Activated naive CD4-positive, alpha-beta T cell treated with anti-CD3 and anti-CD28 coated beads, Interleukin-2, amount 10 ng/mL, durations not matched to agents 5 hours and 36 hours (primary cell): Measurements from ENCODE around the gene ALDOA. TPM values are rescaled to one million over a fixed set of nuclear protein-coding genes. Genes with fewer than 3 reads are reported as not detected.

Experiments used
- total RNA-seq, 2 experiments: library from RNA; stranded (reverse); gene quantifications; one replicate each; pipeline ENCODE4 v1.2.3, GENCODE V29; 2021

Gene ALDOA
- total RNA-seq: 1,000 to 10,000 TPM; 1,254 to 1,292 TPM

DNA sequence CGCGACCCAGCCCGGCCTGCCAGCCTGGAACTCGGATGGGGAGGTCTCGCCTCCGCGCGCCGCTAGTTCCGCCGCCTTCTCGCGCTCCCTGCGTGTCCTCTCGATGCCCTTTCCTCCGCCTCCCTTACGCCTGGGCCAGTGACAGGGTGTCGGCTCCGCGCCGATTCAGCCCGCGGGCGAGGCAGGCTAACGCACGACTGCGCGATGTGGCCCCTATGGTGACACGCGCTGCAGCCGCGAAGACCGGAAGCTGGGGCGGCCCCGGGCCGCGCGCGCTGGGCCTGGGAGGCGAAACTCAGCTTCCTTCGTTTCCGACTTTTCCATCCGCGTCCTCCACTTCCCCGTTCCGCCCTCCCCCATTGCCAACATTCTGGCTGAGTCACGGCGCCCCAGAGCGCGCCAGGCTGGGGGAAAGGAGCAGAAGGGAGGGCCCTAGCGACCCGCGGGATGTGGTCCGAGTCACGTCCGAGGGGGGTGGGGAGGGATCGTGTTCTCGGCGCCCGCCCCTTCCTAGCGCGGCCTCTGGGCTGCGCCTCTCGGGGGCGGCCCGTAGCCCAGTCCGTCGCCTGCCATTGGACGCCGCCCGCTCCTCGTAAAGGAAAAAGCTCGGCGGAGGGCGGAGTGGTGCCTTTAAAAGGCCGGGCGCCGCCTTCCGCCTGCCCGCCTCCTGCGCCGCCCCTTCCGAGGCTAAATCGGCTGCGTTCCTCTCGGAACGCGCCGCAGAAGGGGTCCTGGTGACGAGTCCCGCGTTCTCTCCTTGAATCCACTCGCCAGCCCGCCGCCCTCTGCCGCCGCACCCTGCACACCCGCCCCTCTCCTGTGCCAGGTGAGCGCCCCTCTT, at the start of gene ALDOA:
ALDOA (plus strand) TSS at position 659 of the 841 bp plus-strand sequence. CDS start 1,138 bp downstream, outside the sequence.

DNA sequence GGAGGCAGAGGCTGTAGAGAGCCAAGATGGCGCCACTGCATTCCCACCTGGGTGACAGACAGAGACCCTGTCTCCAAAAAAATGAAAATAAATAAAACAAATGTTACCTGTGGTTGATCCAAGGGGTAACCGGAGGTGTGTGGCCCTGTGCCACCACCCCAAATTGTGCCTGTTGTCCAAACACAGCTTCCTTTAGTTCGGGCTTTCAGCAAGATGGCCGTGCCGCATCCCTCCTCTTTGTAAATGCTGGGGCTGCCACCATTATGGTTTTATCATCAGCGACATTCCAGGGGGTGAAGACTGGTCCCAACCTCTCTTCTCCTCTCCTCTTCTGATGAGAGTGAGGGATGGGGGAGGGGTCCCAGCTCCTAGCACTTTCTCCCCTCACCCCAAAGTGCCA, 42.7 kb upstream of the ALDOA start, which contains the start of gene C16orf92:
C16orf92 (plus strand) TSS at position 312 of the 400 bp plus-strand sequence. CDS start 143 bp downstream, outside the sequence.

DNA sequence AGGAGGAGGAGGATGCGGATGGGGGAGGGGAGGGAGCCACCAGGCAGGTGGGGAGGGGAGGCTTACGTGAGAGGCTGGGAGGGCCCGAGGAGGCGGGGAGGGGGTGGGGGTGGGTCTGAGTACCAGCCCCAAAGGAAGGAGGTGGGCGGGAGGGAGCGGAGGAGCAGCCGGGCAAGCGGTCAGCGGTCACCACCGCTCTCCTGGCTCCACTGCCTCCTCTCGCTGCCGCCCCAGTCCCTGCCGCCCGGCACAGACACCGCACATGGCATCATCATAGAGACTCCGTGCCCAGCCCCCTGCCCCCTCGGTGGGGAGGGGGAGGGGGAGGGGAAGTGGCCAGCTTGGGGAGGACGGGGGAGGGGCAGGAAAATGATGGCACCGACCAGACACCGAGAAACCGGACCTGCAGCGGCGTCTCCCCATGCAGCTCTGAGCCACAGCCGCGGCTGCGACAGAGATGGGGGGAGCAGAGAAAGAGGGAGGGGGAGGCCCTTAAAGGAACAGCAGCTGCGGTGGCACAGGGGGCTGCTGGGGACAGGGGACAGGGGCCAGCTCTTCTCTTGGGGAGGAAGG, 34.6 kb upstream of the ALDOA start, which contains the start of gene TLCD3B:
TLCD3B (minus strand) TSS at position 431 of the 573 bp plus-strand sequence. CDS start 744 bp downstream, outside the sequence.

DNA sequence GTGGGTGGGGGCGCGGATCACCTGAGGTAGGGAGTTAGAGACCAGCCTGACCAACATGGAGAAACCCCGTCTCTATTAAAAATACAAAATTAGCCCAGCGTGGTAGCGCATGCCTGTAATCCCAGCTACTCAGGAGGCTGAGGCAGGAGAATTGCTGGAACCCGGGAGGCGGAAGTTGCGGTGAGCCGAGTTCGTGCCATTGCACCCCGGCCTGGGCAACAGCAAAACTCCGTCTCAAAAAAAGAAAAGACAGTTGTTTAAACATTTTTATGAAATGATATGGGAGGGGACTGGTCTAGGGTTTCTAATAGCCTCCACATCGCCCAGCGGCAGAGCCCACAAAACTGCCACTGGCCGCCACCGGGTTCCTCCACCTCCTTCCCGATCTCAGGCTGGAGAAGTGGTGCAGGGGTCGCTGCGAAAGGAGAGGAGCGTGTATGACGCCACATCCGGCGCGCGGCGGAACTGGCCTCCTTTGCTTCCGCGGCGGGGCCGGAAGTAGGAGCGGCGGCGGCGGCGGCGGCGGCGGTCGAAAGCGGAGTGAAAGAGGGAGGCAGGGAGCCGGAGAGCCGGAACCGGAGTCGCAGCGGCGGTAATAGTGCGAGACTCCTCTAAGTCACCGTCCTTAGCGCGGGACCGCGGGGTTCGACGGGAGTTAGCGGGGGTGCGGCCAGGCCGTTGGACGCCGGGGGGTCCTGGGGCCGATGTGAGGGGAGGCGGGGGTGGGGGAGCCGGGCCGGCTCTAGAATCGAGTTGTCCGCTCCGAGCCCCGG, 10.1 kb downstream of the ALDOA start, which contains the start of gene PPP4C:
PPP4C (plus strand) TSS at position 492 of the 773 bp plus-strand sequence. CDS start 384 bp downstream, outside the sequence.

DNA sequence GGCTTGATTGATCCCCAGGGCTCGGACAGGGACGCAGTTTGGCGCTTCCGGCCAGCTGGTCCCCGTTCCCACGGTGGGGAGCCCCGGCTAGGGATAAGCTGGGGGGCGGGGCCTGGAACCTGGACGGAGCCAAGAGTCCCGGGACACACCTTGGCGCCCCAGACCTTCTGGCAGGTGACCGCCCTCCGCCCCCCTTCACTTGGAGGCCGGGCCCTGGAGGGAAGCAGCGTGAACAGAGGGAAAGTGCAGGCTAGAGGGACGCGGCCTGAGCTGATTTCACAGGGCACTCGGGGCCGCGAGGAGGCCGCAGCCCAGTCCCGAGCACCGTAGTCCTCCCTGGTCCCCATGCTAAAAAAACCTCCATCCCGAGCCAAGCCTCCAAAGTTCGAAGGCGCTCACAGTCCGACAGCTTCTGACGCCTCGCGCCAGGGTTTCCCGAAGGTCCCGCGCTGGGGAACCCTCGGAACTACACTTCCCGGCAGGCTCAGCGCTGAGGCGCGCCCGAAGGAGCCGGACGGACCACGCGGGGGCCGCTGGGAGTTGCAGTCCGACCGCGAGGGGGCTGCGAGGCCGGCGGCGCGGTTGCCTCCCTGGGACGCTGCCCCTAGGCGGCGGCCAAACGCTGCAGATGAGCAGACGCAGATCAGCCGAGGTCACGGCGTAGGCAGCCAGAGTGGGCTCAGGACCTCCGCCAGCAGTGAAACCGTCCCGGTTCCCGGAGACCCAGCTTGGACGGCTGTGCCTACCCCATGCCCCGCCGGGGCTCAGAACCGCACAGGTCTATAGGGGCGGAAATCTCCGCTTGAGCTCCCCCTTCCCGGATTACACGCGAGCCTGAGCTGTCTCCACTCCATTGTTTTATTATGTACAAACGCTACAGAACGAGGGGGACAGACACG, 26.2 kb downstream of the ALDOA start, which contains the start of gene TBX6:
TBX6 (minus strand) TSS at position 451 of the 899 bp plus-strand sequence. CDS start 731 bp downstream, outside the sequence.

DNA sequence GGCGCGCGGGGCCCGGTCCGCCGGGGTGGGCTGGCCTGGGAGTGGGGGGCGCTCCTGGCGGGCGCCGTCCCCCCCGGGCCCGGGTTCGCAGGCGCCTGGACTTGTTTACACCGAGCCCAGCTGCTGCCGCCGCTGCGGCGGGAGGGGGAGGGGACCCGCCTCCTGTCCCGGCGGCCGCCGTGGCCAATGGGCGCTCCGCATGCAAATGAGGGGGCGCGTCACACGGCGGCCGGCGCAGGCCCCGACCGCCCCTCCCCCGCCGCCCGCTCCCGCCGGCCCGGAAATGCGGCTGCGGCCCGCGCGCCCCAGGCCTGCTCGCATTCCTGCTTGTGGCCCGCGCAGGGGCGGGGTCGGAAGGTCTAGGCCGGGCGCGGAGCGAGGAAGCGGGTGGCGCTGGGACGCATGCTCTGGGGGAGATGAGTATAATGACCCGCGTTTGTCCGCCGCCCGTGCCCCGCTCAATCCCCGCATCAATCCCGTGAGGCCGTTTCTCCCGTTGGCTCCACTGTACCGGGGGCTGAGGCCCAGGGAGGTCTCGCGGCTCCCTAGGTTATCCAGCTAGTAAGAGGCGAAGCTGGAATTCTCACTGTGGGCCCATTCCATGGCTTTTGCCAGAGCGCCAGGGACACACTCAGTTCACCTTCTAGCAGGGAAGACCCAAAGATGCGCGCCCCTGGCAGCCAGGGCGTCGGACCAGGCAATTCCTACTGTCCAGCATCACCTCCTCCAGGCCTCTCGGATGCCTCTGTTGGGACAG, 30.7 kb downstream of the ALDOA start, which contains the start of gene YPEL3:
YPEL3 (minus strand) TSS at position 109 of the 757 bp plus-strand sequence. CDS start 731 bp downstream, outside the sequence.

DNA sequence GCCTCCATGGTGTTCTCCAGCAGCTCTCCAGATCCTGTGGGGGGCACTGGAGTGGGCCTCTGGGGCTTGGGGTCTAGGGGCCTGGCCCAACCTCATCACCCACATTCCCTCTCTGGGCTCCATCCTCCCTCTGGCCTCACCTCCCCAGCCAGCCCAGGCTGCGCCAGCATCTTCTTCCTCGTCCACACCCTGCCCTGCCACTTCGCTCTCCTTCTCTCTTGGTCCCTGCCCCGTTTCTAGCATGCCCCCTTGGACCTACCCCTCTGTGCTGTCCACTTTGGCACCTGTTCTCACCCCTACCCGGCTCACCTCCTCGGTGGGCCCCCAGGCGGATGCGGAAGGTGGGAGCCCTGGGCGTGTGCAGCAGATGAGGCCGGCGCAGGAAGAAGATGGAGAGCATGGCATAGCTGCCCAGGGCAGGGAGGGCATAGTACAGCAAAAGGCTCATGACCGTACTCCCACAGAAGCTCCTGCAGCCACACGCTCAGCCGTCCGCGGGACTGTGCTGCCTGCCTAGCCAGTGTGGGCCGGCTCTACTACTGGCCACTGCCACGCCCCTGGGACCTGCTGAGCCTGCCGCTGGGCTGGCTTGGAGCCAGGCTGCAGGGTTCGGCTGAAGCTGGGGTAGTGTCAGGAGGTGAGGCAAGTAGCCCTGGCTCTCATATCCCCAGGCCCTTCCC, 47.6 kb downstream of the ALDOA start, which contains the start of gene GDPD3:
GDPD3 (minus strand) TSS at position 507 of the 680 bp plus-strand sequence; CDS start at position 448, 59 bp downstream.

Other genes starting within 250 kb of the ALDOA start
- gene PAGR1, start 249.6 kb upstream of the ALDOA start, total RNA-seq: 10 to 100 TPM; 28.0 to 28.1 TPM
- gene MVP, start 245.3 kb upstream of the ALDOA start, total RNA-seq: 100 to 1,000 TPM; 177 to 178 TPM
- 10 to 100 TPM; 57.3 to 59.6 TPM for gene CDIPT, start 202.5 kb upstream of the ALDOA start, total RNA-seq
- not detected for gene SEZ6L2, start 166.2 kb upstream of the ALDOA start, total RNA-seq
- gene ASPHD1, start 165.3 kb upstream of the ALDOA start, total RNA-seq: not detected
- 10 to 100 TPM; 30.4 to 32.9 TPM for gene KCTD13, start 139.5 kb upstream of the ALDOA start, total RNA-seq
- 10 to 100 TPM; 74.1 to 77.3 TPM for gene TMEM219, start 103.7 kb upstream of the ALDOA start, total RNA-seq
- gene TAOK2, start 91.9 kb upstream of the ALDOA start, total RNA-seq: 10 to 100 TPM; 42.2 to 43.0 TPM
- gene HIRIP3, start 70.1 kb upstream of the ALDOA start, total RNA-seq: 10 to 100 TPM; 33.1 to 34.6 TPM
- gene INO80E, start 69.5 kb upstream of the ALDOA start, total RNA-seq: 100 to 1,000 TPM; 101 to 102 TPM
- gene DOC2A, start 54.7 kb upstream of the ALDOA start, total RNA-seq: not detected
- not detected for gene C16orf92, start 42.6 kb upstream of the ALDOA start, total RNA-seq
- gene TLCD3B, start 34.5 kb upstream of the ALDOA start, total RNA-seq: 1 to 10 TPM; 4.7 to 5.8 TPM
- gene PPP4C, start 10.2 kb downstream of the ALDOA start, total RNA-seq: 100 to 1,000 TPM; 120 to 124 TPM
- 1 to 10 TPM; 1.8 to 2.1 TPM for gene TBX6, start 26.2 kb downstream of the ALDOA start, total RNA-seq
- 10 to 100 TPM; 96.1 to 96.3 TPM for gene YPEL3, start 30.5 kb downstream of the ALDOA start, total RNA-seq
- 10 to 100 TPM; 14.1 to 17.4 TPM for gene GDPD3, start 47.8 kb downstream of the ALDOA start, total RNA-seq
- gene MAPK3, start 57.5 kb downstream of the ALDOA start, total RNA-seq: 10 to 100 TPM; 75.2 to 75.6 TPM
- gene CORO1A, start 117.8 kb downstream of the ALDOA start, total RNA-seq: 1,000 to 10,000 TPM; 1,549 to 1,565 TPM
- 100 to 1,000 TPM; 122 to 123 TPM for gene BOLA2B, start 127.9 kb downstream of the ALDOA start, total RNA-seq
- 10 to 100 TPM; 74.5 to 91.7 TPM for gene SLX1A, start 128.1 kb downstream of the ALDOA start, total RNA-seq
- gene SULT1A3, start 133.5 kb downstream of the ALDOA start, total RNA-seq: 10 to 100 TPM; 24.0 to 31.6 TPM
- 10 to 100 TPM in 1 of 2 experiments, 1 to 10 TPM in 1; 7.5 to 15.5 TPM for gene NPIPB13, start 182.7 kb downstream of the ALDOA start, total RNA-seq